Measurements from ENCODE around the gene ELOF1.
"Not testable (repeated sequence)": the region's sequence is repeated elsewhere in the genome, so short reads cannot be mapped to it uniquely, and the experiment has no call there.

The ELOF1 gene

GRCh38 chr19:11558881-11559828 lies at the start of gene ELOF1:
Gene ELOF1, minus strand, starts transcription at chr19:11559230. Its CDS starts 4,883 bp downstream, at chr19:11554347.
- DNase-seq (ENCODE audit: low spot score) = peak; percentile 99

GRCh38 chr19:11606484-11606883 lies 47.5 kb upstream of the ELOF1 start:
- DNase-seq (ENCODE audit: low spot score) = no peak

- not testable (repeated sequence) for DNase-seq (ENCODE audit: low spot score)
Measured at GRCh38 chr19:11599704-11600103, 40.7 kb upstream of the ELOF1 start.

GRCh38 chr19:11598746-11599145 lies 39.7 kb upstream of the ELOF1 start:
- no peak for DNase-seq (ENCODE audit: low spot score)

GRCh38 chr19:11598103-11598483 lies 39.1 kb upstream of the ELOF1 start:
- DNase-seq (ENCODE audit: low spot score) = no peak

GRCh38 chr19:11597202-11598102 lies 38.4 kb upstream of the ELOF1 start, which contains the start of gene ZNF627:
Gene ZNF627, plus strand, starts transcription at chr19:11597483. Its CDS starts 145 bp downstream, at chr19:11597628.
- peak; percentile 99 for DNase-seq (ENCODE audit: low spot score)

- no peak for DNase-seq (ENCODE audit: low spot score)
Measured at GRCh38 chr19:11596156-11596555, 37.1 kb upstream of the ELOF1 start.

- DNase-seq (ENCODE audit: low spot score) = no peak
Measured at GRCh38 chr19:11594084-11594483, 35.1 kb upstream of the ELOF1 start.

GRCh38 chr19:11587975-11588631 lies 29.1 kb upstream of the ELOF1 start:
- DNase-seq (ENCODE audit: low spot score) = no peak

GRCh38 chr19:11587302-11587974 lies 28.4 kb upstream of the ELOF1 start:
- peak; percentile 88 for DNase-seq (ENCODE audit: low spot score)

- DNase-seq (ENCODE audit: low spot score) = no peak
Measured at GRCh38 chr19:11586331-11586730, 27.3 kb upstream of the ELOF1 start.

- DNase-seq (ENCODE audit: low spot score) = peak; percentile 37
Measured at GRCh38 chr19:11581740-11582139, 22.7 kb upstream of the ELOF1 start.

GRCh38 chr19:11580116-11580515 lies 21.1 kb upstream of the ELOF1 start:
- DNase-seq (ENCODE audit: low spot score) = no peak

- DNase-seq (ENCODE audit: low spot score) = no peak
Measured at GRCh38 chr19:11578258-11579142, 19.5 kb upstream of the ELOF1 start.

- DNase-seq (ENCODE audit: low spot score) = no peak
Measured at GRCh38 chr19:11577451-11578257, 18.6 kb upstream of the ELOF1 start, which contains the start of gene ACP5. Gene ACP5, minus strand, starts transcription at chr19:11577645. Its CDS starts 328 bp downstream, at chr19:11577317.

- DNase-seq (ENCODE audit: low spot score) = no peak
Measured at GRCh38 chr19:11576227-11576626, 17.2 kb upstream of the ELOF1 start.

GRCh38 chr19:11574689-11575088 lies 15.7 kb upstream of the ELOF1 start:
- no peak for DNase-seq (ENCODE audit: low spot score)

GRCh38 chr19:11573763-11574162 lies 14.7 kb upstream of the ELOF1 start:
- DNase-seq (ENCODE audit: low spot score) = not testable (repeated sequence)

- not testable (repeated sequence) for DNase-seq (ENCODE audit: low spot score)
Measured at GRCh38 chr19:11573354-11573753, 14.3 kb upstream of the ELOF1 start.
